Liver (tissue), 9 donors: Measurements from ENCODE around the gene POLD2. TPM values are rescaled to one million over a fixed set of nuclear protein-coding genes. Genes with fewer than 3 reads are reported as not detected.

Experiments used
- DNase-seq: peaks from one replicate; pipeline ENCODE4 v3.0.0-alpha.2; 2017; ENCODE audit warnings: low spot score
- H3K27ac ChIP-seq, 2 donors: one replicate each; pipeline ENCODE4 v1.7.0; 2013; ENCODE audit warnings: inconsistent platforms in 2 of 2, low read length in 2 of 2, control low read depth in 1 of 2, low read depth in 1 of 2, mild to moderate bottlenecking in 1 of 2
- H3K27me3 ChIP-seq, 4 donors: one replicate each; pipeline versions ENCODE4 v1.6.1 to v1.7.0; 2013; ENCODE audit warnings: low read length in 3 of 4, inconsistent platforms in 1 of 4, mild to moderate bottlenecking in 1 of 4, moderate library complexity in 1 of 4; ENCODE audit not compliant: control insufficient read depth in 4 of 4, insufficient read depth in 4 of 4
- H3K36me3 ChIP-seq, 4 donors: one replicate each; pipeline versions ENCODE4 v1.6.1 to v1.7.0; 2013; ENCODE audit warnings: low read length in 3 of 4, mild to moderate bottlenecking in 3 of 4, low read depth in 1 of 4, moderate library complexity in 1 of 4; ENCODE audit not compliant: control insufficient read depth in 4 of 4, insufficient read depth in 3 of 4
- H3K4me1 ChIP-seq, 4 donors: one replicate each; pipeline versions ENCODE4 v1.6.1 to v1.7.0; 2013; ENCODE audit warnings: low read length in 3 of 4, mild to moderate bottlenecking in 3 of 4, moderate library complexity in 1 of 4; ENCODE audit not compliant: control insufficient read depth in 4 of 4, insufficient read depth in 4 of 4
- H3K4me3 ChIP-seq, 3 donors: one replicate each; pipeline versions ENCODE4 v1.6.1 to v1.7.0; 2013; ENCODE audit warnings: low read length in 3 of 3, control low read depth in 1 of 3, low read depth in 1 of 3, mild to moderate bottlenecking in 1 of 3
- H3K9ac ChIP-seq, 2 donors: one replicate each; pipeline ENCODE4 v1.7.0; 2013; ENCODE audit warnings: low read length in 2 of 2, mild to moderate bottlenecking in 2 of 2, moderate library complexity in 2 of 2, control low read depth in 1 of 2, low read depth in 1 of 2
- H3K9me3 ChIP-seq, 4 donors: one replicate each; pipeline versions ENCODE4 v1.6.1 to v1.7.0; 2013; ENCODE audit warnings: low read length in 3 of 4; ENCODE audit not compliant: control insufficient read depth in 4 of 4
- ATF3 ChIP-seq: IDR thresholded peaks from 2 replicates; pipeline ENCODE4 v1.6.1; 2016; ENCODE audit warnings: antibody characterized with exemption
- CTCF ChIP-seq: fragments of 150-350 bp; IDR thresholded peaks from 2 replicates; pipeline ENCODE4 v1.5.1; 2017; ENCODE audit warnings: improper control_type of control experiment, low read depth, low read length; ENCODE audit not compliant: missing input control
- EGR1 ChIP-seq, 2 donors: IDR thresholded peaks; 2 replicates each; pipeline ENCODE4 v1.6.1; 2016 to 2018; ENCODE audit warnings: antibody characterized with exemption in 2 of 2, low read depth in 2 of 2
- FOXA1 ChIP-seq: IDR thresholded peaks from 2 replicates; pipeline ENCODE4 v1.6.1; 2016; ENCODE audit warnings: antibody characterized with exemption
- FOXA2 ChIP-seq: IDR thresholded peaks from 2 replicates; pipeline ENCODE4 v1.6.1; 2016; ENCODE audit warnings: antibody characterized with exemption
- GABPA ChIP-seq, 2 donors: IDR thresholded peaks in 1 of 2; conservative IDR thresholded peaks in 1 of 2; 2 replicates each; pipeline ENCODE4 v1.6.1; 2016; ENCODE audit warnings: antibody characterized with exemption in 2 of 2, mild to moderate bottlenecking in 1 of 2, moderate library complexity in 1 of 2
- HNF4A ChIP-seq, 2 donors: conservative IDR thresholded peaks; 2 replicates each; pipeline ENCODE4 v1.6.1; 2016; ENCODE audit warnings: antibody characterized with exemption in 2 of 2, mild to moderate bottlenecking in 2 of 2
- HNF4G ChIP-seq: IDR thresholded peaks from 2 replicates; pipeline ENCODE4 v1.6.1; 2016; ENCODE audit warnings: antibody characterized with exemption
- JUND ChIP-seq, 2 donors: IDR thresholded peaks; 2 replicates each; pipeline ENCODE4 v1.6.1; 2016; ENCODE audit warnings: antibody characterized with exemption in 2 of 2
- MAX ChIP-seq: IDR thresholded peaks from 2 replicates; pipeline ENCODE4 v1.6.1; 2016; ENCODE audit warnings: antibody characterized with exemption
- NR2F2 ChIP-seq: IDR thresholded peaks from 2 replicates; pipeline ENCODE4 v1.6.1; 2016; ENCODE audit warnings: antibody characterized with exemption
- RAD21 ChIP-seq, 2 donors: IDR thresholded peaks; 2 replicates each; pipeline ENCODE4 v1.6.1; 2016; ENCODE audit warnings: antibody characterized with exemption in 2 of 2, mild to moderate bottlenecking in 2 of 2
- REST ChIP-seq: IDR thresholded peaks from 2 replicates; pipeline ENCODE4 v1.6.1; 2016; ENCODE audit warnings: antibody characterized with exemption, mild to moderate bottlenecking
- RXRA ChIP-seq, 2 donors: IDR thresholded peaks; 2 replicates each; pipeline ENCODE4 v1.6.1; 2017 to 2018; ENCODE audit warnings: antibody characterized with exemption in 2 of 2, mild to moderate bottlenecking in 1 of 2
- SP1 ChIP-seq: IDR thresholded peaks from 2 replicates; pipeline ENCODE4 v1.6.1; 2018; ENCODE audit warnings: antibody characterized with exemption, mild to moderate bottlenecking
- TAF1 ChIP-seq: conservative IDR thresholded peaks from 2 replicates; pipeline ENCODE4 v1.6.1; 2016; ENCODE audit warnings: antibody characterized with exemption, mild to moderate bottlenecking
- YY1 ChIP-seq: IDR thresholded peaks from 2 replicates; pipeline ENCODE4 v1.6.1; 2016; ENCODE audit warnings: antibody characterized with exemption, mild to moderate bottlenecking
- ZBTB33 ChIP-seq: IDR thresholded peaks from 2 replicates; pipeline ENCODE4 v1.6.1; 2016; ENCODE audit warnings: antibody characterized with exemption
- WGBS: extraction: QIAGEN DNeasy Blood & Tissue Kit; methylation state at CpG from one replicate; pipeline ENCODE4 v1.1.7; 2013; 5-methylcytosine and 5-hydroxymethylcytosine counted together
- polyA plus RNA-seq, 2 donors: library from polyadenylated mRNA; stranded (reverse) in 1 of 2; unstranded in 1 of 2; fragments of 200-250 nt in 1 of 2; fragments of >200 nt in 1 of 2; fragmentation: Nextera tagmentation in 1 of 2; extraction: Ambion mirVana in 1 of 2; gene quantifications; one replicate each; pipeline versions ENCODE4 v1.2.1 to v1.2.3, GENCODE V29; 2013 to 2015
- total RNA-seq, 2 donors: library from RNA; depleted of rRNA; stranded (reverse); fragments of >200 nt; gene quantifications; one replicate each; pipeline ENCODE4 v1.2.3, GENCODE V29; 2014
- donor health status: healthy.
- donor health status: healthy.
- donor health status: healthy.
- donor health status: healthy.
- donor health status: healthy.

POLD2 gene
- total and polyA plus RNA-seq, 4 donors = 53.9 to 101 (median 85.3) TPM

GRCh38 chr7:44104860-44105771 is 18.2 kb downstream of the POLD2 start:
- Histone ChIP-seq H3K9ac (no peak overlapping the region), H3K9me3 (no peaks in the 10 kb centered on the region), H3K36me3 (no peaks in the 10 kb centered on the region), H3K27me3 (no peaks in the 10 kb centered on the region), H3K4me3 (peak overlapping the region in 1 of 3 donors; percentile 38), H3K4me1 (peaks cover 0 to 7% (median 0%) of the 10 kb centered on the region in 4 donors), H3K27ac (peak overlapping the region in 1 of 2 donors; percentile 54)
- no peak for DNase-seq
- WGBS = 56% methylated on average over 28 of the region's 28 CpGs
- TF ChIP-seq FOXA2 (no peak), NR2F2 (no peak), EGR1 (IDR thresholded peaks at IDR 0.05; ENCODE audit: low read depth in 2 of 2) (no peak), FOXA1 (no peak), REST (no peak), TAF1 (no peak), RXRA (IDR thresholded peaks at IDR 0.05) (no peak), SP1 (no peak), ATF3 (no peak), HNF4A (conservative IDR thresholded peaks at IDR 0.05) (no peak), ZBTB33 (no peak), CTCF (no peak), YY1 (no peak), GABPA (IDR thresholded peaks at IDR 0.05 in 1 of 2, conservative IDR thresholded peaks at IDR 0.05 in 1 of 2) (no peak), JUND (IDR thresholded peaks at IDR 0.05) (no peak), HNF4G (no peak), RAD21 (IDR thresholded peaks at IDR 0.05) (no peak), MAX (no peak)
